Measurements from ENCODE around the gene NKG7. TPM values are rescaled to one million over a fixed set of nuclear protein-coding genes. Genes with fewer than 3 reads are reported as not detected.

NKG7 gene
- total RNA-seq, 1 donor from 2014 or later, result not detected

DNA sequence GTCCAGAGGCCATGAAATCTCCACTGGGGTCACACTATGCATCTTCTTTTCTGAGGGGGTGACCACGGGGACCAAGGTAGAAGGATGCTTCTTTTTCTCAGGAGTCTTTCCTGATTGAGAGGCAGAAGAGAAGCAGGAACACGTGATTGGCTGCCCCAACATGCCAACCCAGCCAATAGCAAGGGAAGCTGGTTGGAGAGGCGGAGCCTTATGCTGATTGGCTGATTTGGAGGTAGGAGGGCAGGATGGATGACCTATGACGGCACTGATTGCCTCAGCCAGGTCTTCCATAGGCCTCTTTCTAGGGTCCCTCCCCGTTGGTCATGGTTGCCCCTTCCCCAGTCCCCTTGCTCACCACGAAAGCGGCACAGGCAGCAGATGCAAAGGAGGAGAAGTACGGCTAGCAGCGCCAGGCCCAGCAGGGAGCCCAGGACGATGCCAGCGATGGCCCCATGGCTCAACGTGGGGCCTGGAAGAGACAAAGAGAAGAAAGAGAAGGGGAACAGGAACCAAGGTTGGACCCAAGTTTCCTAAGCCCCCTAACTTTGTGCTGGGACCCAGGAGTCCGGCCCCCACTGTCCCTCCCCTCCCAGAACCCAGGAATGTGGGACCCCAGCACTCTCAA is 38.5 kb downstream of the NKG7 start:
- no peak for DNase-seq

DNA sequence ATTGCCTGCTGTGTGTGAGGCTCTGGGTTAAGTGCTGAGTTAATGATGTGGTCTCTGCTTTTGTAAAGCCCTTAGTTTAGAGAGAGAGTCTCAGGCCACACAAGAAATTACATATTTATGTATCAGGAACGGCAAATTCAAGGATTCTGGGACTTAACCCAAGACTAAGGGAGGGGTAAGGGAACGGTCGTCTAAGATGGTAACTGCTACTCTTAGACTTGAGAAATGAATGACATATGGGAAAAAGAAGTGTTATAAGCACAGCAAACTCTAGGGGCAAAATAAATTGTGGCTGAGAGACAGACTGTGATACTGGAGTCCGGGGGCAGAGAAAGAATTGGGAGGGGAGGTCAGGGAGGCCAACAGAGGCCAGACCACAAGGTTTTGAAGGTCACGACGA is 40.7 kb downstream of the NKG7 start:
- no peak for DNase-seq

DNA sequence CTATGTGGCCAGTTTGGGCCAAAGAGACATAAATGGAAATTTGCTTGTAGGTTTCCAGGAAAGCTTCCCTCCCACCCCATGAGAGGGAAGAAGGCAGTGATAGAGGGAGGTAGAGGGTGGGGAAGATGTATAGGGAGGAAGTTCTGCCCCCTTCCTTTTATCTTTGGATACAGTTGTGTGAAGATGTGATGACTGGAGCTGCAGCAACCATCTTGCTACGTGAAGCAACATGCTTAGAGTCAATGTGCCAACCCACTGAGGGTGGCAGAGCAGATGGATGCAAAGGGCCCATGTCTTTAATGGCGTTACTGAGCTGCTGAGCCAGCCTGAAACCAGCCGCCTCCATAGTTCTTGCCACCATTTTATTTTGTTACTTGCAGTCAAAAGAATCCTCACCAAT is 41.3 kb downstream of the NKG7 start:
- DNase-seq, result no peak

DNA sequence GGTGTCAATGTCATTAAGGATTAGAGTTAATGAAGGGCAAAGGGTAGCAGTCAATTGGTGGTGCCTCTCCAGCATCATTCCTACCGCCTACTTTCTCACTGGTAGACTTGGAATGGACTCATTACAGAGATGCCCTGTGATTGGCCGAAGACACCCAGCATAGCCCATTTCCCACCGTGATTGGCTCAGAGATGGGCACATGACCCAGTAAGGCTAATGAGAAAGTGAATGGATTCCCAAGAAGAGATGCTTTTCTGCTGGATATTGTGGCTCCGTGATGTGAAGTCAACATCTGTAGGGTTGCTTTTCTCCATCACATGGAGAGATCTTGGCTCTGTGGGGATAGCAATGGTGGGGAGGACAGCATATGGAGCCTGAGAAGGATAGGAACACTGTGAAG is 42.1 kb downstream of the NKG7 start:
- DNase-seq, result no peak

DNA sequence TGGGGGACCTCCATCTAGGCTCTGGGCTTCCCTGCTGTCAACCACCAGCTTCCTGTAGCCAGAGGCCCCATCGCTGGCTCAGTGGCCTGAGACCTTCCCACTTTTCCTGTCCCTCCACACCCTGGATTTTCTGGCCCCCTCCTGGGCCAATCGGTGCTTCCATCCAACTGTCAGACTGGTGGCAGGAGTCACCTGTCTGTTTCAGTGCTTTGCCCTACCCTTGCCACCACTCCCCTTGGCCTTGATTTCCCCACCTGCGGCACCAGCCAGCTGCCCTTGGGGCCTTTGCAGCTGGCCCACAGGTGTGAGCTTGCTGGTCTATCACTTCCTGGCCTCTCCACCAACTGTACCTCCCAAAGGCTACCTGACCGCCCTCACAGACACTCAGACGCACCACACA is 43.0 kb downstream of the NKG7 start:
- DNase-seq, result no peak

DNA sequence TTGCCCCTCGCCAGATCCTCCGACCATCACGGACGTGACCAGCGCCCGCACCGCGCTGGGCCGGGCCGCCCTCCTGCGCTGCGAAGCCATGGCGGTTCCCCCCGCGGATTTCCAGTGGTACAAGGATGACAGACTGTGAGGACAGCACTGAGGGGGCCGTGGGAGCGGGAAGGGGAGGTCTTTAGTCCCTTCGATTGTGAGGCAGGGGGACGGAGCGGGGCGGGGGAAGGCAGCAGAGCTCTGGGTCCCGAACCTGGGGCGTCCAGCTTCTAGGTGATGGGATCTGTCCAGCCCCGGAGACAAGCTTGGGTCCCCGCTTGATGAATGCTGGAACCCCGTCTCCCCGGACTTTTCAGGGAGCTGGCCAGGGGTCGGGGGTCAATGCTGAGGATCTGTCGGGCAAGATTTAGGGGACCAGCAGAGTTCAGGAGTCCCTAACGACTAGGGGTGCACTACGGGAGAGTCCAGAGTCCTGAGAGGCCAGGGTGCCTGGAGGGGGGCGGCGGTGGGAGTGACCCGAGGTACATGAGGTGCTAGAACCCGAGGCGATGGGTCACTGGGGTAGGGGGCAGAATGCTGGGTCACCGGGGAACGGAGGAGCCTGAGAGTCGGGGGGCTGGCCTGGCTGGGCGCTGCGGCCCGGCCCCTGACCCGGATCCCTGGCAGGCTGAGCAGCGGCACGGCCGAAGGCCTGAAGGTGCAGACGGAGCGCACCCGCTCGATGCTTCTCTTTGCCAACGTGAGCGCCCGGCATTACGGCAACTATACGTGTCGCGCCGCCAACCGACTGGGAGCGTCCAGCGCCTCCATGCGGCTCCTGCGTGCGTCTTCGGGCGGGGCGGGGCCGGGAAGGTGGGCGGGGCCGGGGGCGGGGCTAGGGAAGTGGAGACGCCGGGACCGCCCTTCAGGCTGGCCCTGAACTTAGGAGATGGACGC is 45.1 kb downstream of the NKG7 start:
- peak; percentile 65 for DNase-seq

DNA sequence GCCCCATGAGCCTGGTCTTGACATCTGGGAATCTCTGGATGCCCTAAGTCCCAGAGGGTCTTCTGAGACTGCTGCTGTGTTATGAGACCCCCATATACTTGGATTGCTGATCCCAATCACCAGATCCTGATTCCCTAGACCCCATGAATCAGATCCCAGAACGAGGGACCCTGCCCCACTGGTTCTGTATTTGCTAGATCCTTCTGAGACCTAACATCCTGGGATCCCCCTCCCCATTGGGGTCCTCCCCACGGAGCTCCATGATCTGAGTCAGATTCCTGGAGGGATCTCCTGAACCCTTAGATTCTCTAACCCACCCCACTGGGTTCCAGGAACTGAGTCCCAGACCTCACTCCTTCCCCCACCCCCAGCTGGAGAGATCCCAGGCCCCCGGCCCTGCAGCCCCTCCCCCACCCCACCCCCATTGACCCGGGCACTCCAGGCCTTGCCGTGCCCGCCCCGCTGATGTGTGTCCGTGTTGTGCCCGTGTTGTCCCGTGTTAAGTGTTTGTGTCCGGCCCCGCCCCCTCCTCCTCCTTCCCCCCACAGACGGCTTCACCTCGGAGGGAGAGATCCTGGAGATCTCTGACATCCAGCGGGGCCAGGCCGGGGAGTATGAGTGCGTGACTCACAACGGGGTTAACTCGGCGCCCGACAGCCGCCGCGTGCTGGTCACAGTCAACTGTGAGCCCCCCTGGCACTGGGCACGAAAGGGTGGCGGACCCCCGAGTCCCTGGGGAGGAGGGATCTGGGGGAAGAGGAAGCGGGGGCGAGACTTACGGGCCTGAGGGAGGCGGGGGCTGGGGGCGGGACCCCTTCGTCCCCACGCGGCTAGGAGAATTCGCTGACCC is 46.0 kb downstream of the NKG7 start:
- DNase-seq, result no peak

DNA sequence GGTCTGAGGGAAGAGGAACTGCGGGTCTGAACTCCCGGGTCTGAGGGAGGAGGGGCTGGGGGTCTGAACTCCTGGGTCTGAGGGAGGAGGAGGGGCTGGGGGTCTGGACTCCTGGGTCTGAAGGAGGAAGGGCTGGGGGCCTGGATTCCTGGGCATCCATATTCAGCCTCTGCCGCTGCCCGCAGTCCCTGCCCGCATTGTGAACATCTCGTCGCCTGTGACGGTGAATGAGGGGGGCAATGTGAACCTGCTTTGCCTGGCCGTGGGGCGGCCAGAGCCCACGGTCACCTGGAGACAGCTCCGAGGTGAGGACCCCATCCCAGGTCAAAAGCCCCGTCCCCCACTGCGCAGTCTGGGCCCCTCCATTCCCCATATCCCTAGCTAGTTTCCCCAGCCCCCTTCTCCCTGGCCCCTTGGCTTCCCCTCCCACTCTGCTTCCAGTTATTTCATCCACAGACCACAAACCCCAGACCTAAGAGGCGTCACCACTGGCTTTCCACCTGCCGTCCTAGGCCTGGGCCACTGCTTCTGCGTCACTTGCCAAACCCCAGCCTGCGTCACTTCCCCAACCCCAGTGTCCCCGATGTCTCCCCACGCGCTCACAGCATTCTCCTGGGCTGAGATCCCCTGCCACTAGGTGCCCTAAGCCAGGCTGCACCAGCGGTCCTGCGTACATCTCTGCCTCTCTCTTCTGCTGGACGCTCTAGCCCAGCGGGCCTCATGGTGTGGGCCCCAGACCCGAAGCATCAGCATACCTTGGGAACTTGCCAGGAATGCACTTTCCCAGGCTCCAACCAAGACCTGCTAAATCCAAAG is 47.1 kb downstream of the NKG7 start:
- no peak for DNase-seq

DNA sequence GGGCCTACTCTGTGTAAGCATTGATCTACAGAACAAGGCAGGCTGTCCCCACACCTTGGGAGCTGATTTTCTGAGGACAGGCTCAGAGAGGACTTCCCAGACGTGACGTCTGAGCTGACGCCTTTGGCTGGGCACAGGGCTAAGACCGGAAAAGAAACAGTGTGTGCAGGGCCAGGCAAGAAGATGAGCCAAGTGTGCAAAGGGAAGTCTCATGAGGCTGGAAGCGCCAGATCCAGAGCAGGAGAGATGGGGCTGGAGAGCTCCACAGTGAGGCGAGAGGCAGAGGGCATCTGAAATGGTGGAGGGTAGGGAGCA is 48.3 kb downstream of the NKG7 start:
- no peak for DNase-seq

DNA sequence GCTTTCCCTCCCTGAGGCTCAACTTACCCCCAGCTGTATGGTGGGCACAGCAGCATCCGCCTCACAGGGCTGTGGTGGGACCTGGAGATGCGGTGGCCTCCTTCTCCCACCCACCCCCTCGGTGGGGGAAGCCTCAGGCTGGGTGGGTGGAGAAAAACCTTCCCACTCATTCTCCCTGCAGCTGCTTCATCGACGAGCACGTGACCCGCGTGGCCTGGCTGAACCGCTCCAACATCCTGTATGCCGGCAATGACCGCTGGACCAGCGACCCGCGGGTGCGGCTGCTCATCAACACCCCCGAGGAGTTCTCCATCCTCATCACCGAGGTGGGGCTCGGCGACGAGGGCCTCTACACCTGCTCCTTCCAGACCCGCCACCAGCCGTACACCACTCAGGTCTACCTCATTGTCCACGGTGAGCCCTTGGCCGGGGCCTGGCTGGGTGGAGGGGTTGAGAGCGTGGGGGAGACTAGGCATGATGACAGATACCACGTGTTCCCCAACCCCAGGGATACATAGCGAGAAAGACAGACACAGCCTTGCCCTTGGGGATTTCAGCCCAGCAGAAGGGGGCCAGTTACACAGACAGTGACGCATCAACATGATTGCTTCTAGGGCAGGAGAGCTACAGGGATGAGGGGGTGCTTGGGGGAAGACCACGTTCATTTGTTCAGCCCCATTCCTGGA is 48.8 kb downstream of the NKG7 start:
- DNase-seq, result no peak

DNA sequence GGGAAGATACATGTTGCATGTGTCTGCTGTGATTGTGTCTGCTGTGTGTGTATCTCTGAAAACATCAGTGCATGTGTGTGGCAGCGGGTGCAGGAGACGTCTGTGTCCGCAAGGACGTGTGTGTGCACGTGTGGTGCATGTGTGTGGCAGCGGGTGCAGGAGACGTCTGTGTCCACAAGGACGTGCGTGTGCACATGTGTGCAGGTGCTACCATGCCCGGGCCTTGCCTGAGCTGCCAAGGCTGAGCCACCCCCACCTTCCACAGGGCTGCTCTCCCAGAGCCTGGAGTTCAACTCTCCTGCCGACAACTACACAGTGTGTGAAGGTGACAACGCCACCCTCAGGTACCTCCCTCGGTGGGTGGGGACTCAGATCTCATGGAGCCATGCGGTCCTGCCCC is 50.7 kb downstream of the NKG7 start:
- no peak for DNase-seq

Other genes with a start within 250 kb of the NKG7 start
- 0.19 TPM in 1 of 2 replicates, not detected in the other for gene SIGLEC9, start 247.7 kb downstream of the NKG7 start, total RNA-seq
- not detected in 2 replicates for gene SIGLEC7, start 230.4 kb downstream of the NKG7 start, total RNA-seq
- not detected in 2 replicates for gene CD33, start 147.6 kb downstream of the NKG7 start, total RNA-seq
- gene SIGLECL1, start 121.6 kb downstream of the NKG7 start, total RNA-seq, result not detected in 2 replicates
- not detected in 2 replicates for gene IGLON5, start 61.0 kb downstream of the NKG7 start, total RNA-seq
- gene VSIG10L, start 30.5 kb downstream of the NKG7 start, total RNA-seq, result 0.09 and 0.17 TPM in 2 replicates
- 76.2 and 98.5 TPM in 2 replicates for gene ETFB, start 6.3 kb downstream of the NKG7 start, total RNA-seq
- gene CLDND2, start 3.7 kb downstream of the NKG7 start, total RNA-seq, result not detected in 2 replicates
- gene LIM2, start 15.3 kb upstream of the NKG7 start, total RNA-seq, result not detected in 2 replicates
- not detected in 2 replicates for gene C19orf84, start 17.9 kb upstream of the NKG7 start, total RNA-seq
- not detected in 2 replicates for gene SIGLEC10, start 45.0 kb upstream of the NKG7 start, total RNA-seq
- gene SIGLEC8, start 85.8 kb upstream of the NKG7 start, total RNA-seq, result not detected in 2 replicates
- not detected in 2 replicates for gene CEACAM18, start 105.9 kb upstream of the NKG7 start, total RNA-seq
- gene SIGLEC12, start 129.1 kb upstream of the NKG7 start, total RNA-seq, result not detected in 2 replicates
- gene SIGLEC6, start 159.0 kb upstream of the NKG7 start, total RNA-seq, result not detected in 2 replicates
- 4.3 and 8.3 TPM in 2 replicates for gene ZNF175, start 198.6 kb upstream of the NKG7 start, total RNA-seq

Data from dermis blood vessel endothelial cell (primary cell).